Activated naive CD4-positive, alpha-beta T cell treated with anti-CD3 and anti-CD28 coated beads, Interleukin-2, amount 10 ng/mL, durations not matched to agents 7 days and 5 days (primary cell): ENCODE measurements around the gene OR7C2.
"Not testable (repeated sequence)": the region's sequence is repeated elsewhere in the genome, so short reads cannot be mapped to it uniquely, and the experiment has no call there.

ENCODE experiments used
- CTCF ChIA-PET: fragments of 350-600 bp; sonication (Branson Sonifier 250); formaldehyde crosslinking; loops from one replicate; lab custom pipeline; 2021; ENCODE audit warnings: antibody characterized with exemption; lab: Charles Lee
- DNase-seq: peaks from one replicate; pipeline ENCODE4 v3.0.0-alpha.2; 2020
- H3K27ac Mint-ChIP-seq: one replicate; pipeline ENCODE4 v1.8.0; 2021; ENCODE audit warnings: mild to moderate bottlenecking, moderate library complexity, mixed read lengths
- H3K27me3 Mint-ChIP-seq: one replicate; pipeline ENCODE4 v1.8.0; 2021; ENCODE audit warnings: mild to moderate bottlenecking, mixed read lengths
- H3K36me3 Mint-ChIP-seq: one replicate; pipeline ENCODE4 v1.8.0; 2021; ENCODE audit warnings: mixed read lengths
- H3K4me1 Mint-ChIP-seq: one replicate; pipeline ENCODE4 v1.8.0; 2021; ENCODE audit warnings: mixed read lengths
- H3K4me3 Mint-ChIP-seq: one replicate; pipeline ENCODE4 v1.8.0; 2021; ENCODE audit warnings: mild to moderate bottlenecking, moderate library complexity, mixed read lengths
- H3K9me3 Mint-ChIP-seq: one replicate; pipeline ENCODE4 v1.8.0; 2021; ENCODE audit warnings: mixed read lengths

Gene OR7C2

DNA sequence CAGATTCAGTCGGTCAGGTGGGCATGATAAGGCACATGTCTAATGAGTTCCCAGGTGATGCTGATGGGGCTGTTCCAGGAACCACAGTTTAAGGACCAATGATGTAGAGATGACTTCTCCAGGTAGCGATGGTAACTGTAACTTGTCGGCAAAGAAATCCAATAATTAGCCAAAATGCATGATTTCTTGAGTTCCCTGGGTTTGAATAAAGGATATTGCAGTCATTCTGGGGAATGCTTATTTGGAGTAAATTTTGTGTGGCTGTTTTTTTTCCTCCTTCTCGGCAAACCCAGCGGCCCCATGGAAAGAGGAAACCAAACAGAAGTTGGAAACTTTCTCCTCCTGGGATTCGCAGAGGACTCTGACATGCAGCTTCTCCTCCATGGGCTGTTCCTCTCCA lies at the start of gene OR7C2:
OR7C2 (plus strand) TSS at position 301 of the 400 bp plus-strand sequence; CDS start at position 301, 0 bp downstream.
- no peaks in the 10 kb centered on the region for H3K4me1 Mint-ChIP-seq
- no peak within 1 kb of the TSS for H3K4me3 Mint-ChIP-seq
- no peaks in the 10 kb centered on the region for H3K36me3 Mint-ChIP-seq
- no peak for DNase-seq
- H3K9me3 Mint-ChIP-seq, result no peaks in the 10 kb centered on the region
- H3K27me3 Mint-ChIP-seq, result no peaks in the 10 kb centered on the region
- CTCF ChIA-PET, result no interaction called here
- no peak within 1 kb of the TSS for H3K27ac Mint-ChIP-seq

DNA sequence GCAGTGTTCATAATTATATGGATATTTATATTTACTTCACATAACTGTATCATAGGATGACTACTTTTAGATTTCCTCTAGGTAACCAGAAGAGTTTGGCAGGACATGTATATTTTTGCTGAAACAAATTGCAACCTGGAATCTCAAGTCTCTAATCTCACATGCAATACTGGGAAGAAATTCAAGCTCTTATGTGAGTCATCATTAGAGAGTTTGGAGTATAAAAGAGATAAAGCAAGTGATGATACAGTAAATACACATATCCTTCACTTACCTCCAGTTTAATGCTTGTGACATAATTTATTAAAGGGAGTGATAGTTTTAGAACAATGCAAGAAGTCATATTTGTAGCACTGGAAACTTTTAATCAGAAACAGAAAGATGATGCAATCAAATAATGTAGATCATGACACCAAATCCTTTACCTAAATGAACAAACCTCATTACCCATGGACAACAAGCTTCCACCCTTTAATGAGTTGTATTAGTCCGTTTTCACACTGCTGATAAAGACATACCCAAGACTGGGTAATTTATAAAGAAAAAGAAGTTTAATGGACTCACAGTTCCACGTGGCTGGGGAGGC lies 39.5 kb upstream of the OR7C2 start:
- no peak overlapping the region for H3K4me3 Mint-ChIP-seq
- CTCF ChIA-PET, result no interaction called here

DNA sequence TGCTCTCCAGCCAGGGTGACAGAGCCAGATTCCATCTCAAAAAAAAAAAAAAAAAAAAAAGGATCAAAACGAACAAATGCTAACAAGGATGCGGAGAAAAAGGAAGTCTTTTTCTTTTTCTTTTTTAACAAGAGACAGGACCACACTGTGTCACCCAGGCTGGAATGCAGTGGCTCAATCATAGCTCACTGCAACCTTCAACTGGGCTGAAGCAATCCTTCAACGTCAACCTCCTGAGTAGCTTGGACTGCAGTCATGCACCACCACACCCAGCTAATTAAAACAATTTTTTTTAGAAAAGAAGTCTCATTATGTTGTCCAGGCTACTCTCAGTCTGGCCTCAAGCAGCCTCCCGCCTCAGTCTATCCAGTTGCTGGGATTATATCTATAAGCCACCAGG lies 34.6 kb upstream of the OR7C2 start:
- H3K9me3 Mint-ChIP-seq, result no peaks in the 10 kb centered on the region
- H3K36me3 Mint-ChIP-seq, result no peaks in the 10 kb centered on the region
- H3K4me3 Mint-ChIP-seq, result no peak overlapping the region
- no peak overlapping the region for H3K27ac Mint-ChIP-seq
- DNase-seq, result no peak
- H3K27me3 Mint-ChIP-seq, result no peaks in the 10 kb centered on the region
- CTCF ChIA-PET, result no interaction called here
- no peaks in the 10 kb centered on the region for H3K4me1 Mint-ChIP-seq

More for the DNA sequence above, 39.5 kb upstream of the OR7C2 start:
- DNase-seq, result no peak
- H3K4me1 Mint-ChIP-seq, result no peaks in the 10 kb centered on the region
- H3K27me3 Mint-ChIP-seq, result no peaks in the 10 kb centered on the region
- no peaks in the 10 kb centered on the region for H3K36me3 Mint-ChIP-seq
- no peak overlapping the region for H3K27ac Mint-ChIP-seq
- H3K9me3 Mint-ChIP-seq, result no peaks in the 10 kb centered on the region

DNA sequence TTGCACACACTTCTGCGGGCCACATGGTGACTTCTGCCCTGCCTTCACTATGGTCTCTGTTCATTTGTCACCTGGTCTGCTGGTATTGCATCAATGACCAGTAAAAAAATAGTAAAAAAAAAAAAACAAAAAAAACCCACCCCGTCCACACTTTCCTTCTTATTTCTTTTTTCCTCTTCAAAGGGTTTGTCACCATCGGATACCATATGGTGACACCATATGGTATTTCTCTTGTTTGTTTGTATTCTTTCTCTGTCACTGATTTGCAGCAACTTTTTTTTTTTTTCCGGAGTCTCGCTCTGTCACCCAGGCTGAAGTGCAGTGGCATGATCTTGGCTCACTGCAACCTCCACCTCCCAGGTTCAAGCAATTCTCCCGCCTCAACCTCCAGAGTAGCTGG lies 26.2 kb upstream of the OR7C2 start:
- H3K27ac Mint-ChIP-seq, result no peak overlapping the region
- H3K4me3 Mint-ChIP-seq, result no peak overlapping the region
- DNase-seq, result no peak
- no peaks in the 10 kb centered on the region for H3K9me3 Mint-ChIP-seq
- H3K36me3 Mint-ChIP-seq, result no peaks in the 10 kb centered on the region
- CTCF ChIA-PET, result no interaction called here
- H3K27me3 Mint-ChIP-seq, result peaks cover 7% of the 10 kb centered on the region
- no peaks in the 10 kb centered on the region for H3K4me1 Mint-ChIP-seq

GRCh38 chr19:14916848-14917247 lies 24.4 kb upstream of the OR7C2 start:
- no peaks in the 10 kb centered on the region for H3K36me3 Mint-ChIP-seq
- H3K4me3 Mint-ChIP-seq, result no peak overlapping the region
- H3K4me1 Mint-ChIP-seq, result no peaks in the 10 kb centered on the region
- CTCF ChIA-PET, result no interaction called here
- H3K27ac Mint-ChIP-seq, result no peak overlapping the region
- peaks cover 7% of the 10 kb centered on the region for H3K27me3 Mint-ChIP-seq
- no peaks in the 10 kb centered on the region for H3K9me3 Mint-ChIP-seq
- no peak for DNase-seq

DNA sequence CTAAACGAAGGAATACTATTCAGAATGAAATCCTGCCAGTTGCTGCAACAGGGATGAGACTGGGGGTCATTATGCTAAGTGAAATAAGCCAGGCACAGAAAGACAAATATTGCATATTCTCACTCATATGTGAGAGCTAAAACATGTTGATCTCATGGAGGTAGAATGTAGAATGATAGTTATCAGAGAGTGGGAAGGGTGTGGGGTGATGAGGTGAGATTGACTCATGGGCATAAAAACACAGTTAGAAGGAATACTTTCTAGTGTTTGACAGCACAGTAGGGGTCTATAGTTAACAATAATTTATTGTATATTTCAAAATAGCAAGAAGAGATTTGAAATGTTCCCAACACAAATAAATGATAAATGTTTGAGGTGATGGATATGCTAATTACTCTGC lies 7.8 kb upstream of the OR7C2 start:
- CTCF ChIA-PET, result no interaction called here
- Mint-ChIP-seq H3K4me1 (no peaks in the 10 kb centered on the region), H3K27ac (no peak overlapping the region), H3K36me3 (no peaks in the 10 kb centered on the region), H3K9me3 (no peaks in the 10 kb centered on the region), H3K4me3 (no peak overlapping the region), H3K27me3 (no peaks in the 10 kb centered on the region)
- DNase-seq, result no peak

DNA sequence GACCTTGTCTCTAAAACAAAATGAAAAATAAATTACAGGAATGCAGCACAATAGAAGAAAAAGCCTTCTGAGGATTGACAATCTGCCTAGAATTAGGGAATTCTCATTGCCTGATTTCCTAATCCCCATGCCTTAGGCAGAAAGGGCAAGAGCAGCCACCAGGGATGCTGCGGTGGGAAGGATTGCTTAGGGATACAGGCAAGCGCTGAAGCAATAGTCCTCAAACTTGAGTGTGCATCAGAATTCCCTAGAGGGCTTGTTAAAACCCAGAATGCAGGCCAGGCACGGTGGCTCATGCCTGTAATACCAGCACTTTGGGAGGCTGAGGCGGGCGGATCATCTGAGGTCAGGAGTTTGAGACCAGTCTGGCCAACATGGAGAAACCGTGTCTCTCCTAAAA lies 1.0 kb upstream of the OR7C2 start:
- no peaks in the 10 kb centered on the region for H3K9me3 Mint-ChIP-seq
- CTCF ChIA-PET, result no interaction called here

DNA sequence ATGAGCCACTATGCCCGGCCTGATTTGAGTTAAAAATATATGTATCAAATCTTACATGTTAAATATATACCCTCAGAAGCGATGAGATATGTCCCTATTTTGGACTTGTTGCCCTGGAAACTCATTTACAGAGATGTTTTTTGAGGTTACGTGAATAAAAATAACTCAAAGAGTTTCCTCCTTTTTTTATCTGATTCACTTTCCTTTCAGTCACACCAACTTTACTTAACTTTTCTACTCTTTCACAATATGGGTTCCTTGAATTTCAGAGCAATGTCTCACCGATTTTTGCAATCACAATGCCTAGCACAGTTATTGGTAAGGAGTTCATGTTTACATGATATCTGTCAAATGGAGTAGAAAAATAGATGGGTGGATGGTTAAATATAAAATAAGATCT lies 2.3 kb downstream of the OR7C2 start:
- no peak for DNase-seq
- Mint-ChIP-seq H3K4me3 (no peak overlapping the region), H3K36me3 (no peaks in the 10 kb centered on the region), H3K4me1 (no peaks in the 10 kb centered on the region), H3K27me3 (no peaks in the 10 kb centered on the region), H3K9me3 (no peaks in the 10 kb centered on the region), H3K27ac (no peak overlapping the region)
- CTCF ChIA-PET, result no interaction called here

More for the DNA sequence above, 1.0 kb upstream of the OR7C2 start:
- Mint-ChIP-seq H3K4me1 (no peaks in the 10 kb centered on the region), H3K27me3 (no peaks in the 10 kb centered on the region), H3K27ac (no peak overlapping the region), H3K36me3 (no peaks in the 10 kb centered on the region), H3K4me3 (no peak overlapping the region)
- no peak for DNase-seq

- no peak overlapping the region for H3K27ac Mint-ChIP-seq
- no peaks in the 10 kb centered on the region for H3K27me3 Mint-ChIP-seq
- no peak for DNase-seq
- CTCF ChIA-PET, result no interaction called here
- H3K36me3 Mint-ChIP-seq, result no peaks in the 10 kb centered on the region
- no peaks in the 10 kb centered on the region for H3K4me1 Mint-ChIP-seq
- no peaks in the 10 kb centered on the region for H3K9me3 Mint-ChIP-seq
- no peak overlapping the region for H3K4me3 Mint-ChIP-seq
These were observed 3.2 kb downstream of the OR7C2 start for GRCh38 chr19:14944456-14944855.

DNA sequence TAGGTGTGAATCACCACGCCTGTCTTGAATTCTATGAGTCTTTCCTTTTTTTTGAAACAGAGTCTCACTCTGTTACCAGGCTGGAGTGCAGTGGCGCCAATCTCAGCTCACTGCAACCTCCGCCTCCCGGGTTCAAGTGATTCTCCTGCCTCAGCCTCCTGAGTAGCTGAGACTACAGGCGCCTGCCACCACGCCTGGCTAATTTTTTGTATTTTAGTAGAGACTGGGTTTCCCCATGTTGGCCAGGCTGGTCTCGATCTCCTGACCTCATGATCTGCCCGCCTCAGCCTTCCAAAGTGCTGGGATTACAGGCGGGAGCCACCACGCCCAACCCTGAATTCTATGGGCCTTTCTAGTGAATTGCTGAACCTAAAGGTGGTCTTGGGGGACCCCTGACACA lies 8.1 kb downstream of the OR7C2 start:
- H3K27me3 Mint-ChIP-seq, H3K9me3 Mint-ChIP-seq, H3K4me1 Mint-ChIP-seq, CTCF ChIA-PET, H3K4me3 Mint-ChIP-seq, DNase-seq, H3K27ac Mint-ChIP-seq, H3K36me3 Mint-ChIP-seq: not testable (repeated sequence)

DNA sequence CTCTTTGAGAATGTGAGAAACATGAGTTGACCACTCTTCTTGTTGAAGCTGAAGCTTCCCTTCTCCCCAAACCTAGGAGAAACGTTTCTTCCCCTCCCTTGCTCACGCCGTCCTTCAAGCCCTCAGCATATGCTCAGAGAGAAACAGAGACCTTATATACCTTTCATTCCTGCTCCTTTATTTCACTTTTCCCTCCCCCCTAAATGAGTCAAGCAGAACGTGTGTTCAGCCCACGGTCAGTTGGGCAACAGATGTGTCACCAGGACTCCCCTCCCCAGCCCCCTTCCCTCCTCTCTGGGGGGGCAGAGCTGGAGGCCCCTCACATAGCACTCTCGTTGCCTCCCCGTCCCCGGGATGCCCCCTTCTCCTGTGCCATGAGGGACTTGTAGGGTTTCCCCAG lies 8.6 kb downstream of the OR7C2 start:
- Mint-ChIP-seq H3K4me1 (no peaks in the 10 kb centered on the region), H3K36me3 (no peaks in the 10 kb centered on the region), H3K27me3 (peaks cover 3% of the 10 kb centered on the region), H3K27ac (no peak overlapping the region), H3K9me3 (peaks cover 2% of the 10 kb centered on the region), H3K4me3 (no peak overlapping the region)
- no peak for DNase-seq
- CTCF ChIA-PET, result interaction anchor here (0.5 kb wide), 1 partner anchor 108 kb away, joined by 4 read pairs; no protein-coding TSS in a partner anchor

GRCh38 chr19:14950421-14950820 lies 9.1 kb downstream of the OR7C2 start:
- DNase-seq, result no peak
- no peaks in the 10 kb centered on the region for H3K36me3 Mint-ChIP-seq
- no peak overlapping the region for H3K27ac Mint-ChIP-seq
- no peaks in the 10 kb centered on the region for H3K4me1 Mint-ChIP-seq
- CTCF ChIA-PET, result interaction anchor here (0.5 kb wide), 1 partner anchor 107 kb away, joined by 4 read pairs; no protein-coding TSS in a partner anchor
- H3K9me3 Mint-ChIP-seq, result peaks cover 2% of the 10 kb centered on the region
- H3K27me3 Mint-ChIP-seq, result peaks cover 3% of the 10 kb centered on the region
- H3K4me3 Mint-ChIP-seq, result no peak overlapping the region

- H3K4me3 Mint-ChIP-seq, result no peak overlapping the region
- DNase-seq, result no peak
- CTCF ChIA-PET, result no interaction called here
- H3K36me3 Mint-ChIP-seq, result no peaks in the 10 kb centered on the region
- no peaks in the 10 kb centered on the region for H3K4me1 Mint-ChIP-seq
- peaks cover 3% of the 10 kb centered on the region for H3K27me3 Mint-ChIP-seq
- H3K9me3 Mint-ChIP-seq, result peaks cover 11% of the 10 kb centered on the region
- H3K27ac Mint-ChIP-seq, result no peak overlapping the region
These were observed 11.5 kb downstream of the OR7C2 start for GRCh38 chr19:14952767-14953166.

DNA sequence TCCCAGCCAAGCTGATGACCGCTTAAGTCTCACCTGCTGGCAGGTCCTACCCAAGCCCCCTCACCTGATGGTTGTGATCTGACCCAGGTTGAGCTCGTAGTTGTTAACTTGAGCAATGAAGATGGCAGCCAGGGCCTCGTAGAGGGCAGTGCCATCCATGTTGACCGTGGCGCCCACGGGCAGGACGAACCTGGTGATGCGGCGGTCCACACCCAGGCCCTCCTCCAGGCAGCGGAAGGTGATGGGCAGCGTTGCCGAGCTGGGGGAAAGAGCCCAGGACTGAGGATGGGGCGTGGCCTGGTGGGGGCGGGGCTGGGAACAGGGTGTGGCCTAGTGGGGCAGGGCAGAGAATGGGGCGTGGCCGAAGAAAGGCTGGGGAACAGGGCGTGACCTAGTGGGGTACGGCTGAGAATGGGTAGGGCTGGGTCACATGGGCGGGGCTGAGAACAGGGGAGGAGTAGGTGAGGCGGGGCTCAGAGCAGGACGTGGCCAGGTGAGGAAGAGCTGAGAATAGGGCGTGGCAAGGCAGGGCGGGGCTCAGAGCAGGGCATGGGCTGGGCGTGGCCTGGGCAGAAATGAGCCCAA lies 12.9 kb downstream of the OR7C2 start:
- no peak overlapping the region for H3K27ac Mint-ChIP-seq

DNA sequence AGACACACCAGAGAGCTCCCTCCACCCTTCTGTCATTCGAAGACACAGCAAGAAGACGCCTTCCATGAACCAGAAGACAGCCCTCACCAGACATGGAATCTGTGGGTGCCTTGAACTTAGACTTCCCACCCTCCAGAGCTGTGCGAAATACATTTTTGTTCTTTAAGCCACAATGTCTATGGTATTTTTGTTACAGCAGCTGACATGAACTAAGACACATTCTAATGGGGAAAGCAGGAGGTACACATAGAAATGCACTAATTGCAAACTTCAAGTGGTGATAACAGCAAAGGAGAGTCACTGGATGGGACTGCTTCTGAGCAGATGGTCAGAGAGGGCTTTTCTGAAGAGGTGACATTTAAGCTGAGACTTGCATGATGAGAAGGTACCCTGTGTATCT lies 16.2 kb downstream of the OR7C2 start:
- H3K9me3 Mint-ChIP-seq, result peaks cover 18% of the 10 kb centered on the region
- no peaks in the 10 kb centered on the region for H3K4me1 Mint-ChIP-seq
- H3K36me3 Mint-ChIP-seq, result no peaks in the 10 kb centered on the region
- CTCF ChIA-PET, result no interaction called here
- no peak for DNase-seq
- no peak overlapping the region for H3K27ac Mint-ChIP-seq
- no peak overlapping the region for H3K4me3 Mint-ChIP-seq
- H3K27me3 Mint-ChIP-seq, result peaks cover 3% of the 10 kb centered on the region

More for the DNA sequence above, 12.9 kb downstream of the OR7C2 start:
- Mint-ChIP-seq H3K36me3 (no peaks in the 10 kb centered on the region), H3K4me3 (no peak overlapping the region), H3K27me3 (peaks cover 3% of the 10 kb centered on the region), H3K9me3 (peaks cover 11% of the 10 kb centered on the region), H3K4me1 (no peaks in the 10 kb centered on the region)
- CTCF ChIA-PET, result no interaction called here
- no peak for DNase-seq
